Activated B cell treated with CpG ODN at 0.5 μM for 24 hours (primary cell): ENCODE data around the gene ISL2. TPM values are rescaled to one million over a fixed set of nuclear protein-coding genes. Genes with fewer than 3 reads are reported as not detected.

Source experiments
- ATAC-seq: fragments of 200-7000 bp; cut with Tn5 transposase; one replicate; pipeline ENCODE4 v1.10.0; 2021; ENCODE audit warnings: low read depth, mild to moderate bottlenecking, moderate library complexity
- CTCF ChIA-PET: fragments of 350-600 bp; sonication (Branson Sonifier 250); formaldehyde crosslinking; loops from one replicate; lab custom pipeline; 2021; ENCODE audit warnings: antibody characterized with exemption; lab: Charles Lee
- POLR2A ChIA-PET: fragments of 350-600 bp; sonication (Branson Sonifier 250); formaldehyde crosslinking; loops from one replicate; lab custom pipeline; 2021; ENCODE audit warnings: antibody characterized with exemption; lab: Charles Lee
- DNase-seq: peaks from one replicate; pipeline ENCODE4 v3.0.0; 2022
- H3K27ac Mint-ChIP-seq: one replicate; pipeline ENCODE4 v1.8.0; 2020; ENCODE audit warnings: mixed read lengths
- H3K27me3 Mint-ChIP-seq: one replicate; pipeline ENCODE4 v1.8.0; 2021; ENCODE audit warnings: mixed read lengths
- H3K36me3 Mint-ChIP-seq: one replicate; pipeline ENCODE4 v1.8.0; 2021; ENCODE audit warnings: low read depth, mixed read lengths
- H3K4me1 Mint-ChIP-seq: one replicate; pipeline ENCODE4 v1.8.0; 2021; ENCODE audit warnings: mixed read lengths
- H3K4me3 Mint-ChIP-seq: one replicate; pipeline ENCODE4 v1.8.0; 2020; ENCODE audit warnings: mild to moderate bottlenecking, mixed read lengths
- H3K9me3 Mint-ChIP-seq: one replicate; pipeline ENCODE4 v1.8.0; 2020; ENCODE audit warnings: mixed read lengths
- CTCF ChIP-seq: fragments of 200-600 bp; IDR thresholded peaks from one replicate; pipeline ENCODE4 v1.8.0; 2022; ENCODE audit warnings: antibody characterized with exemption, mild to moderate bottlenecking
- intact Hi-C: fragments of 100-400 bp; cut with micrococcal nuclease; formaldehyde crosslinking; loops from one replicate; pipeline ENCODE4 v1.15.1; 2024
- total RNA-seq: library from RNA; stranded (reverse); gene quantifications from 2 replicates; pipeline ENCODE4 v1.2.3, GENCODE V29; 2022

Gene ISL2
- total RNA-seq, 1 donor from 2014 or later = 0.35 TPM

GRCh38 chr15:76391309-76391708, 54.7 kb downstream of the ISL2 start:
- Mint-ChIP-seq H3K36me3 (peaks cover 16% of the 10 kb centered on the region), H3K27me3 (no peaks in the 10 kb centered on the region), H3K4me3 (no peak overlapping the region), H3K9me3 (no peaks in the 10 kb centered on the region), H3K4me1 (no peaks in the 10 kb centered on the region), H3K27ac (no peak overlapping the region)
- no peak for DNase-seq
- intact Hi-C loops = no loop called here
- ChIA-PET CTCF (no interaction called here), POLR2A (no interaction called here)
- ATAC-seq = no peak
- TF ChIP-seq CTCF = no peak

- ATAC-seq = no peak
- ChIA-PET POLR2A (no interaction called here), CTCF (no interaction called here)
- no peaks in the 10 kb centered on the region for H3K4me1 Mint-ChIP-seq
- H3K4me3 Mint-ChIP-seq = no peak overlapping the region
- intact Hi-C loops = no loop called here
- no peaks in the 10 kb centered on the region for H3K27me3 Mint-ChIP-seq
- H3K9me3 Mint-ChIP-seq = no peaks in the 10 kb centered on the region
- no peak for TF ChIP-seq CTCF
- DNase-seq = no peak
- H3K27ac Mint-ChIP-seq = no peak overlapping the region
- H3K36me3 Mint-ChIP-seq = peaks cover 15% of the 10 kb centered on the region
These were observed 55.3 kb downstream of the ISL2 start for GRCh38 chr15:76391847-76392246.

Other genes starting within 250 kb of the ISL2 start
- gene ETFA, start 25.3 kb upstream of the ISL2 start, total RNA-seq = 112 and 113 TPM in 2 replicates